Measurements from ENCODE around the gene CWC27.

The CWC27 gene

DNA sequence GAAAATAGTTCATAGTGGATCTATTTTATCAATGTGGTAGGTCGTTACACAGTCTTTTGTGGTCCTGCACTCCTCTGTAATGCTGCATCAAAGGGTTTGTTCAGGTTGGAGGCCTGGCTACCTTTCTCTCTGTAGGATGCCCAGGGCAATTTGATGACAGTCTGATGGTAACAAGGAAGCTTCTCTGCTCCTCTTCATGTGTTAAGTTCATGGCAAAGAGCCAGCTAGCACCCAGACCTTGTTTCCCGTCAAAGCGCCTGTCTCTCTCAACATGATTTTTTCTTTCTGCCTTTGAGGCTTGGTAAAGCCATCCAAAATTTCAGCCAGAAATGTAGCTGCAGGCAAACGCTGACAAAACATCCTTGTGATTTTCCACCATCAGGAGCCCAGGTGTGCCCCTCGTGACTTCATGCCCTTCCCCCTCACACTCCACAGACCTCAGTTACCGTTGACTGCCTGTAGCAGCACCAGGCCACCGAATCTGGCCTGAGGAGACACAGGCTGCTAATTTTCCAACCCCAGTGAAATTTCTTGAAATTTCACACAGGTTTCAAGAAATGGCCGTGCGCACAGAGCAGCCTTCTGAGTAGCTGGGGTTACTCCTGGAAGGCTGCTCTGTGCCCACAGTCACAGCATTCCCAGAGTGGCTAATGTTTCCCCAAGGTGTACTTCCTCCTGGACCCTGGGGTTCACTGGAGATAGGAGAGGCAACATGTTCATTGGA, 292.7 kb downstream of the CWC27 start:
- in situ Hi-C loops (cut with HindIII; ENCODE audit: low sequenced_read_pairs): no loop called here

DNA sequence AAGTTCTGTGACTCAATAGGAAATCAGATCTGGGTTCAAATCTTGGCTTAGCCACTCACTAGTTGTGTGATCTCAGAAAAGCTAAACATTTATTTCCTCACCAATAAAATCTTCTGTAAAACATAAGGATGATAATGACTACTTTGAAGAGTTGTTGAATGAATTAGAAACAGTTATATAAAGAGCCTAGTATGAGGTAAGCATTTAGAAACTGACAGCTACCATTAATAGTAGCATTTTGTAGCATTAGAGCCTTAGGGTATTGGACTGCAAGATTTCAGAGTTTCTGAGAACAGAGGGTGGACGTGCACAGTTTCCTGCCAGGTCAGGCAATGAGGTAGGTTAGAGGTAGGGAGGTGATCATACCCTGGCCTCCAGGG, 293.2 kb downstream of the CWC27 start:
- in situ Hi-C loops (cut with HindIII; ENCODE audit: low sequenced_read_pairs): no loop called here

DNA sequence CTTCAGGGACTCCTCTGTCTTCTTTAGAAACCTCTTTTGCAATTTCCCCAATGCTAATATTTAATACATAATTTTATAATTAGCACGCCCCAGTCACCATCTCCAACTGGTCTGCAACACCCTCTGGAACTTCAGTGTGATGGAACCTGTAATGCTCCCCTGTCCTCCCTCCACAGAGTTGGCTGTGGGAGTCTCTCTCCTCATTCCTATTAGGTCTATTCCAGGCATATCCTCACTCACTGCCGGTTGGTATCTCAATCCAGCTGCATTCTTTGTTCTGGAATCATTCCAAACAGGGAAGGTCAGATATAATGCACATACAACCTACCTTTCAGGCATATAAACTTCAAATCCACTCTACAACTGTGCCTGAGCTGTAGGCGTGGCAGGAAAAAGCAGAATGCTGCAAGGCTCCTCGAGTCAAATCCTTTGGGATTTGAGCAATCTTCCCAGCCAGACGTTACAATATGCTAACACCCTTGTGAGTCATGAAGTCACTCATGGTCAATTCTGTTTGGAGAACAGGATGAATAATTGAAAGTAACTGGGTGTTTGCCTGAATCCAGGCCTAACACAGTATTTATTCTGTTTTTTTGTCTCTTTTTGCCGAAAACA, 293.8 kb downstream of the CWC27 start:
- in situ Hi-C loops (cut with HindIII; ENCODE audit: low sequenced_read_pairs): no loop called here

DNA sequence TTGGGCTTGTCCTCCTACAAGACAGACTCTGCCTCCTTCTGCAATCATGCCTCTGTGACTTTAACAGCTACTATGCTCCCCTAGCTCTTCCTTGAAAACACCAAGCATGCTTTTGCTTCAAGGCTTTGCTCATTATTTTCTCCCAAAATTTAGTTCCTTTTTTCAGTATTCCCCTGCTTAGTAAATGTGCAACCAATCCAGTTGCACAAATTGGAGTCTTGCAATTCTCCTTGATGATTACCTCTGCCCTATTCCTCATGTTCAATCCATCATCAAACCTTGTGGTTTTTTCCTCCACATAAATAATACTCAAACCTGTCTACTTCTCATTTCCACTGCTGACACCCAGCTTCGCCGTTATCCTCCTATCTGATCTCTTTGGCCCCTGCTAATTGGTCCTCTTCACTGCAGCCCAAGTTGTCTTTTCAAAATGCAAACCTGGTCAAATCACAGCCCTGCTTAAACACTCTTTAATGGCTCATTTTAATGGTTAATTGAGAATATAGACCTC, 296.3 kb downstream of the CWC27 start:
- in situ Hi-C loops (cut with HindIII; ENCODE audit: low sequenced_read_pairs): loop anchor here (5.0 kb wide), 1 partner anchor 37 kb away; no protein-coding TSS in a partner anchor

DNA sequence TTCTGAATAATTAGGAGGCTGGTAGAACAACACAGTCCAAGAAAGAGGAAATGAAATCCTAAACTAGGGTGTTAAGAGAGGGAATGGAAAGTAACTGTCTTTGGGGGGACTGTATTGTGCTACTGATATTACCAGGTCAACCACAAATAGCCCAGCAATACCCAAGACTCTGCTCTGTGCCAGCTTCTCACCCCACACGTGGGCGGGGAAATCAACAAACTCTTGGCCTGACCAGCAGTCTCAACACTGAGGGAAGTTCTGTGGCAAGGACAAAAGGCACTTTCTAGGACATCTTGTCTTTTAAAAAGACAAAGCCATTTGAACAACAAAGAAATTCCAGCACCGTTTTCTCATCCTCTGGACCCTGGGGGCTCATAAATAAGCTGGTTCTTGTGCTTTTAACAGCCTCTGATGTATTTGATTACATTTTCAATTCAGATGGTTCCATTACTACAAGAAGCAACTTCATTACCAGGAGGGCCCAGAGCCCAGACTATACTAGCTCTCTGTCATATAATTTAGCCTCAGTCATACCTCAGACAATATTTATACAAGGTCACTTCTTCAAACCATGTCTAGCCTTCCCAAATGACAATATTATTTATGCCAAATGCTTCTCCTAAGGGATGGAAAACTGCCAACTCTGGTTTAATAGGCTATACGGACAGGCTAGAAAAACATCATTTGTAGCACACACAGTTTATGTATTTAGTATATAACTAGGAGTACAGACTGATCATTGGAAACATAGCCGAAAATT, 297.8 kb downstream of the CWC27 start:
- in situ Hi-C loops (cut with HindIII; ENCODE audit: low sequenced_read_pairs): loop anchor here (5.0 kb wide), 1 partner anchor 36 kb away; no protein-coding TSS in a partner anchor

DNA sequence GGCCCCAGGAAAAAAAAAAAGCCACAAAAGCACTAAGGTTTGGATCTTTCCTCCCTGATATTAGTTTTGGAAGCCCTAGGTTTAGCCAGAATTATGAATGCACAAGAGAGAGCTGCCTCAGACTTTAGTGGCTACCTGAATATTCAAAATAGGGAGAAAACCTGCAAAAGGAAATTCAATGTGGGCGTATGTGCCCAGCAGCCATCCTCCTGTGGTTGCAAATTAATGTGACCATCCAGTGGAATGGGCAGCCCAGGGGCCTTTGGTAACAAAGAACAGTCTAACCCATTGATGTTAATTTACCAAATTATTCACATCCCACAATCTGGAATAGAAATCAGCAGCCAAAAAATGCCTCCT, 298.4 kb downstream of the CWC27 start:
- in situ Hi-C loops (cut with HindIII; ENCODE audit: low sequenced_read_pairs): loop anchor here (5.0 kb wide), 1 partner anchor 35 kb away; no protein-coding TSS in a partner anchor

Data from endothelial cell of hepatic sinusoid (primary cell).